A549 (cell line): ENCODE results near the gene C19orf47. TPM values are rescaled to one million over a fixed set of nuclear protein-coding genes. Genes with fewer than 3 reads are reported as not detected.

Experiments used
- ATAC-seq, 2 experiments: fragments of 200-7000 bp in 1 of 2; fragments of >200 bp in 1 of 2; cut with Nextera tagmentation in 1 of 2; cut with Tn5 transposase in 1 of 2; 3 replicates each; pipeline versions ENCODE4 v1.8.0 to v1.9.1; 2018 to 2020; ENCODE audit warnings: mild to moderate bottlenecking in 1 of 2, moderate library complexity in 1 of 2
- CTCF ChIA-PET: fragments of 300-600 bp; sonication (Branson Sonifier 250); formaldehyde crosslinking; extraction: SDS; loops from one replicate; lab custom pipeline; 2021; ENCODE audit warnings: antibody characterized with exemption, inconsistent platforms; lab: Yijun Ruan, JAX
- POLR2A ChIA-PET: fragments of 350-600 bp; formaldehyde crosslinking; extraction: SDS; loops from one replicate; lab custom pipeline; 2021; ENCODE audit warnings: antibody characterized with exemption, inconsistent platforms; lab: Yijun Ruan, JAX
- DNase-seq, 2 experiments: peaks; one replicate each; pipeline versions ENCODE4 v3.0.0 to v3.0.0-alpha.2; 2011 to 2016; ENCODE audit warnings: low read depth in 1 of 2, low spot score in 1 of 2
- FAIRE-seq: peaks from 2 replicates; lab custom pipeline; 2011; peaks lifted over from hg19 to GRCh38; lab: Jason Lieb, UNC
- H3K27ac ChIP-seq, 2 experiments: fragments of >200 bp; sonication (Bioruptor Twin); formaldehyde crosslinking; 3 replicates each; pipeline ENCODE4 v1.5.1; 2016 to 2017
- H3K4me1 ChIP-seq: fragments of >200 bp; sonication (Bioruptor Twin); formaldehyde crosslinking; 3 replicates; pipeline ENCODE4 v1.6.1; 2016
- H3K4me2 ChIP-seq: fragments of >200 bp; sonication (Bioruptor Twin); formaldehyde crosslinking; 3 replicates; pipeline ENCODE4 v1.6.1; 2016
- H3K4me3 ChIP-seq: fragments of >200 bp; sonication (Bioruptor Twin); formaldehyde crosslinking; 3 replicates; pipeline ENCODE4 v1.5.1; 2016
- H3K9me3 ChIP-seq: fragments of >200 bp; sonication (Bioruptor Twin); formaldehyde crosslinking; 3 replicates; pipeline ENCODE4 v1.6.1; 2016
- BHLHE40 ChIP-seq: IDR thresholded peaks from 2 replicates; pipeline ENCODE4 v1.6.1; 2012; ENCODE audit warnings: low read depth, low read length, inconsistent platforms
- CEBPB ChIP-seq, 2 experiments: fragments of >200 bp in 1 of 2; sonication (Bioruptor Twin) in 1 of 2; formaldehyde crosslinking in 1 of 2; IDR thresholded peaks; 2 replicates each; pipeline ENCODE4 v1.6.1; 2012 to 2016
- CTCF ChIP-seq: fragments of >200 bp; sonication (Bioruptor Twin); formaldehyde crosslinking; IDR thresholded peaks from 3 replicates; pipeline ENCODE4 v1.5.1; 2016
- EHF ChIP-seq: fragments of 250-450 bp; sonication (Bioruptor Pico); IDR thresholded peaks from 2 replicates; pipeline ENCODE4 v1.5.0; 2020; ENCODE audit warnings: mild to moderate bottlenecking
- EHMT2 ChIP-seq: fragments of 200-600 bp; sonication (generic); IDR thresholded peaks from 2 replicates; pipeline ENCODE4 v1.6.1; 2016; ENCODE audit warnings: antibody characterized with exemption, low read depth, mild to moderate bottlenecking, moderate library complexity
- ELK1 ChIP-seq: fragments of 150-350 bp; IDR thresholded peaks from 2 replicates; pipeline ENCODE4 v1.6.1; 2014; ENCODE audit warnings: low read depth, mild to moderate bottlenecking, low read length
- EP300 ChIP-seq, 2 experiments: fragments of >200 bp; sonication (Bioruptor Twin); formaldehyde crosslinking; IDR thresholded peaks; 2 replicates in 1 of 2; 3 replicates in 1 of 2; pipeline ENCODE4 v1.6.1; 2016 to 2017
- ESRRA ChIP-seq: fragments of 150-350 bp; IDR thresholded peaks from 2 replicates; pipeline ENCODE4 v1.6.1; 2014; ENCODE audit warnings: mild to moderate bottlenecking, low read length, borderline replicate concordance
- FOXS1 ChIP-seq: fragments of 250-450 bp; sonication (Bioruptor Pico); IDR thresholded peaks from 2 replicates; pipeline ENCODE4 v1.5.0; 2020; ENCODE audit warnings: mild to moderate bottlenecking, moderate library complexity
- GATA3 ChIP-seq: IDR thresholded peaks from 2 replicates; pipeline ENCODE4 v1.6.1; 2012; ENCODE audit warnings: borderline replicate concordance
- HEYL ChIP-seq: fragments of 250-450 bp; sonication (Bioruptor Pico); IDR thresholded peaks from 2 replicates; pipeline ENCODE4 v1.8.0; 2021; ENCODE audit warnings: mild to moderate bottlenecking, moderate library complexity
- HOXA7 ChIP-seq: fragments of 250-450 bp; sonication (Bioruptor Pico); IDR thresholded peaks from 2 replicates; pipeline ENCODE4 v1.5.0; 2020; ENCODE audit warnings: mild to moderate bottlenecking, moderate library complexity
- JUN ChIP-seq, 2 experiments: fragments of >200 bp; sonication (Bioruptor Twin); formaldehyde crosslinking; IDR thresholded peaks; 2 replicates in 1 of 2; 3 replicates in 1 of 2; pipeline ENCODE4 v1.6.1; 2016 to 2017
- MAFK ChIP-seq: fragments of 450-650 bp; IDR thresholded peaks from 2 replicates; pipeline ENCODE4 v1.6.1; 2014; ENCODE audit not compliant: partially characterized antibody
- POLR2AphosphoS2 ChIP-seq: conservative IDR thresholded peaks from 2 replicates; pipeline ENCODE4 v1.6.1; 2012; ENCODE audit warnings: low read length, improper control_type of control experiment, inconsistent platforms
- RARB ChIP-seq: fragments of 250-450 bp; sonication (Bioruptor Pico); IDR thresholded peaks from 2 replicates; pipeline ENCODE4 v1.8.0; 2021; ENCODE audit warnings: mild to moderate bottlenecking, moderate library complexity
- RCOR1 ChIP-seq: fragments of 150-350 bp; IDR thresholded peaks from 2 replicates; pipeline ENCODE4 v1.6.1; 2014; ENCODE audit warnings: antibody characterized with exemption, low read length, low read depth
- REST ChIP-seq: fragments of 200-600 bp; sonication (generic); IDR thresholded peaks from 2 replicates; pipeline ENCODE4 v1.6.1; 2016; ENCODE audit warnings: antibody characterized with exemption, mild to moderate bottlenecking, moderate library complexity
- RFX5 ChIP-seq: fragments of 450-650 bp; IDR thresholded peaks from 2 replicates; pipeline ENCODE4 v1.7.1; 2014; ENCODE audit warnings: antibody characterized with exemption, mild to moderate bottlenecking, moderate library complexity
- SMC3 ChIP-seq: fragments of >200 bp; sonication (Bioruptor Twin); formaldehyde crosslinking; IDR thresholded peaks from 3 replicates; pipeline ENCODE4 v1.6.1; 2018; ENCODE audit warnings: inconsistent platforms
- SREBF2 ChIP-seq: fragments of 450-650 bp; IDR thresholded peaks from 2 replicates; pipeline ENCODE4 v1.6.1; 2014; ENCODE audit warnings: mild to moderate bottlenecking, moderate library complexity
- USF2 ChIP-seq: fragments of 450-650 bp; IDR thresholded peaks from 2 replicates; pipeline ENCODE4 v1.6.1; 2014; ENCODE audit warnings: antibody characterized with exemption
- ZFP36 ChIP-seq: fragments of 450-650 bp; IDR thresholded peaks from 2 replicates; pipeline ENCODE4 v1.6.1; 2014; ENCODE audit warnings: borderline replicate concordance; ENCODE audit not compliant: partially characterized antibody
- ZSCAN20 ChIP-seq: fragments of 250-450 bp; sonication (Bioruptor Pico); IDR thresholded peaks from 2 replicates; pipeline ENCODE4 v1.8.0; 2022; ENCODE audit warnings: mild to moderate bottlenecking, moderate library complexity
- WGBS: methylation state at CpG from one replicate; pipeline ENCODE4 v1.1.6; 2017; ENCODE audit errors: missing lambda C conversion rate; 5-methylcytosine and 5-hydroxymethylcytosine counted together
- polyA plus RNA-seq, 4 experiments: library from polyadenylated mRNA; depleted of rRNA in 3 of 4; stranded (reverse); fragments of >200 nt; fragmentation: RNase III in 1 of 4; extraction: RNeasy Plus Mini Kit Qiagen cat#74134 plus additional on column Dnase treatment in 1 of 4; gene quantifications; 2 replicates in 3 of 4; 3 replicates in 1 of 4; pipeline ENCODE4 v1.2.3, GENCODE V29; 2011 to 2017

Gene C19orf47
- polyA plus RNA-seq, 2 of the 4 experiments (the other 2 are of a cell fraction) = 25.7 to 39.8 TPM

- TF ChIP-seq FOXS1 = no peak
- TF ChIP-seq ELK1 = no peak
Measured at GRCh38 chr19:40326201-40326600, 22.0 kb downstream of the C19orf47 start (continued).

- TF ChIP-seq EHMT2 = no peak
- no peak for TF ChIP-seq CTCF
- TF ChIP-seq FOXS1 = no peak
- TF ChIP-seq ELK1 = no peak
- no peak for TF ChIP-seq JUN (IDR thresholded peaks at IDR 0.05)
- no peak for TF ChIP-seq POLR2AphosphoS2
- TF ChIP-seq MAFK = no peak
- TF ChIP-seq HOXA7 (CRISPR knock-in tag) = no peak
- TF ChIP-seq, all 56 proteins: peak for 0
- FAIRE-seq (no peak), DNase-seq (no peak), ATAC-seq (no peak)
- ChIA-PET CTCF (interaction anchor here (1.7 to 12.0 kb wide), 3 partner anchors 12 to 25 kb away, joined by 5 to 142 read pairs (median 9); no protein-coding TSS in a partner anchor), POLR2A (no interaction called here)
- Histone ChIP-seq H3K27ac (no peak overlapping the region), H3K4me3 (no peak overlapping the region), H3K4me1 (no peaks in the 10 kb centered on the region), H3K9me3 (no peaks in the 10 kb centered on the region), H3K4me2 (no peak overlapping the region)
- WGBS = 95% methylated on average over 13 of the region's 13 CpGs
Measured at GRCh38 chr19:40323705-40324104, 24.5 kb downstream of the C19orf47 start.

- FAIRE-seq = no peak
- 88% methylated on average over 15 of the region's 15 CpGs for WGBS
- DNase-seq = no peak
- no peak; a peak in 2 of 6 replicates for ATAC-seq
- no peaks in the 10 kb centered on the region for H3K4me1 ChIP-seq
- ChIA-PET CTCF (interaction anchor here (1.0 to 12.0 kb wide), 6 partner anchors 10 to 219 kb away, joined by 3 to 142 read pairs (median 4); no protein-coding TSS in a partner anchor), POLR2A (no interaction called here)
- H3K27ac ChIP-seq = no peak overlapping the region
- no peak overlapping the region for H3K4me3 ChIP-seq
- no peaks in the 10 kb centered on the region for H3K9me3 ChIP-seq
- no peak overlapping the region for H3K4me2 ChIP-seq
- no peak for TF ChIP-seq FOXS1
- no peak for TF ChIP-seq GATA3
- no peak for TF ChIP-seq BHLHE40
- TF ChIP-seq ESRRA = no peak
- TF ChIP-seq POLR2AphosphoS2 = no peak
- no peak for TF ChIP-seq ZFP36
- TF ChIP-seq SMC3 = no peak
- TF ChIP-seq RCOR1 = no peak
- TF ChIP-seq RARB = no peak
- TF ChIP-seq HEYL = no peak
- TF ChIP-seq REST = no peak
- no peak for TF ChIP-seq SREBF2
- no peak for TF ChIP-seq RFX5
- no peak for TF ChIP-seq USF2
- TF ChIP-seq CEBPB (IDR thresholded peaks at IDR 0.05) = no peak
- no peak for TF ChIP-seq JUN (IDR thresholded peaks at IDR 0.05)
- no peak for TF ChIP-seq EHF
- no peak for TF ChIP-seq EP300 (IDR thresholded peaks at IDR 0.05)
- TF ChIP-seq ZSCAN20 (CRISPR knock-in tag) = no peak
- TF ChIP-seq, all 56 proteins: peak for 0
Measured at GRCh38 chr19:40322951-40323615, 25.1 kb downstream of the C19orf47 start.
